CD14-positive monocyte (primary cell): ENCODE measurements around the gene APOA1. TPM values are rescaled to one million over a fixed set of nuclear protein-coding genes. Genes with fewer than 3 reads are reported as not detected.

ENCODE experiments used
- DNase-seq, 3 donors: peaks; one replicate each; pipeline ENCODE4 v3.0.0-alpha.2; 2011 to 2022
- H2AFZ ChIP-seq: 2 replicates; pipeline ENCODE4 v1.6.0; 2012; ENCODE audit warnings: mild to moderate bottlenecking, low read depth, low read length, inconsistent platforms; ENCODE audit not compliant: insufficient read depth, poor library complexity, severe bottlenecking
- H3K27ac ChIP-seq, 2 donors: 1 replicate in 1 of 2; 2 replicates in 1 of 2; pipeline ENCODE4 v1.5.1; 2012 to 2013; ENCODE audit warnings: low read length in 2 of 2, control low read depth in 1 of 2, inconsistent platforms in 1 of 2, low read depth in 1 of 2, mild to moderate bottlenecking in 1 of 2
- H3K27me3 ChIP-seq, 2 donors: one replicate each; pipeline versions ENCODE4 v1.6.0 to v1.6.1; 2011 to 2013; ENCODE audit warnings: low read length in 2 of 2; ENCODE audit not compliant: control insufficient read depth in 2 of 2, insufficient read depth in 2 of 2
- H3K36me3 ChIP-seq, 2 donors: replicated peaks in 1 of 2; 1 replicate in 1 of 2; 2 replicates in 1 of 2; pipeline versions ENCODE4 v1.5.1 to v1.6.1; 2012 to 2013; ENCODE audit warnings: low read length in 2 of 2, control low read depth in 1 of 2, inconsistent platforms in 1 of 2, mild to moderate bottlenecking in 1 of 2; ENCODE audit not compliant: insufficient read depth in 2 of 2, control insufficient read depth in 1 of 2
- H3K4me1 ChIP-seq, 2 donors: 1 replicate in 1 of 2; 2 replicates in 1 of 2; pipeline versions ENCODE4 v1.5.1 to v1.6.1; 2012 to 2013; ENCODE audit warnings: low read length in 2 of 2, control low read depth in 1 of 2, inconsistent platforms in 1 of 2, mild to moderate bottlenecking in 1 of 2, moderate library complexity in 1 of 2; ENCODE audit not compliant: insufficient read depth in 2 of 2, control insufficient read depth in 1 of 2
- H3K4me2 ChIP-seq: replicated peaks from 2 replicates; pipeline ENCODE3; 2012; ENCODE audit warnings: low read length, moderate library complexity, mild to moderate bottlenecking; ENCODE audit not compliant: poor library complexity, severe bottlenecking; ENCODE audit errors: extremely low read depth
- H3K4me3 ChIP-seq, 3 experiments: fragments of 200-600 bp in 1 of 3; sonication (generic) in 1 of 3; replicated peaks in 1 of 3; 1 replicate in 2 of 3; 2 replicates in 1 of 3; pipeline ENCODE4 v1.5.1; 2011 to 2013; ENCODE audit warnings: low read length in 3 of 3, mild to moderate bottlenecking in 3 of 3, control low read depth in 2 of 3, low read depth in 2 of 3, inconsistent platforms in 1 of 3, moderate library complexity in 1 of 3
- H3K79me2 ChIP-seq: 2 replicates; pipeline ENCODE4 v1.6.0; 2012; ENCODE audit warnings: mild to moderate bottlenecking, control low read depth, inconsistent platforms, low read length, moderate library complexity; ENCODE audit not compliant: insufficient read depth
- H3K9ac ChIP-seq: 2 replicates; pipeline ENCODE4 v1.6.0; 2017; ENCODE audit warnings: low read length, mild to moderate bottlenecking; ENCODE audit not compliant: insufficient read depth, poor library complexity, severe bottlenecking
- H3K9me3 ChIP-seq, 2 donors: replicated peaks in 1 of 2; 1 replicate in 1 of 2; 2 replicates in 1 of 2; pipeline versions ENCODE4 v1.5.1 to v1.6.1; 2012 to 2013; ENCODE audit warnings: low read length in 2 of 2, control low read depth in 1 of 2; ENCODE audit not compliant: control insufficient read depth in 1 of 2, insufficient read depth in 1 of 2
- H4K20me1 ChIP-seq: 2 replicates; pipeline ENCODE4 v1.6.0; 2012; ENCODE audit warnings: mild to moderate bottlenecking, low read length, control low read depth, moderate library complexity; ENCODE audit not compliant: insufficient read depth
- H3K27ac Mint-ChIP-seq, 7 donors: one replicate each; pipeline ENCODE4 v1.8.0; 2020; ENCODE audit warnings: mild to moderate bottlenecking in 7 of 7, mixed read lengths in 7 of 7, moderate library complexity in 6 of 7, inconsistent platforms in 2 of 7
- H3K27me3 Mint-ChIP-seq, 3 donors: one replicate each; pipeline ENCODE4 v1.8.0; 2021 to 2022; ENCODE audit warnings: low read depth in 3 of 3, mild to moderate bottlenecking in 3 of 3, mixed read lengths in 3 of 3, moderate library complexity in 3 of 3, inconsistent platforms in 1 of 3
- H3K36me3 Mint-ChIP-seq, 2 donors: one replicate each; pipeline ENCODE4 v1.8.0; 2020; ENCODE audit warnings: mixed read lengths in 2 of 2, inconsistent platforms in 1 of 2, mild to moderate bottlenecking in 1 of 2
- H3K4me1 Mint-ChIP-seq: one replicate; pipeline ENCODE4 v1.8.0; 2020; ENCODE audit warnings: mild to moderate bottlenecking, mixed read lengths
- H3K4me3 Mint-ChIP-seq, 2 donors: one replicate each; pipeline ENCODE4 v1.8.0; 2020; ENCODE audit warnings: mild to moderate bottlenecking in 2 of 2, mixed read lengths in 2 of 2, moderate library complexity in 1 of 2
- H3K9me3 Mint-ChIP-seq, 7 donors: one replicate each; pipeline ENCODE4 v1.8.0; 2020 to 2022; ENCODE audit warnings: mixed read lengths in 7 of 7, mild to moderate bottlenecking in 6 of 7, moderate library complexity in 6 of 7, inconsistent platforms in 2 of 7
- WGBS: methylation state at CpG from one replicate; pipeline ENCODE4 v1.1.5; 2013; ENCODE audit warnings: missing lambda C conversion rate; ENCODE audit not compliant: insufficient coverage; 5-methylcytosine and 5-hydroxymethylcytosine counted together
- intact Hi-C, 2 donors: fragments of 100-400 bp; cut with micrococcal nuclease; formaldehyde crosslinking; loops; one replicate each; pipeline versions ENCODE4 v1.15.0 to v1.15.1; 2023
- polyA plus RNA-seq, 3 donors: library from polyadenylated mRNA; depleted of rRNA in 1 of 3; unstranded in 2 of 3; stranded (reverse) in 1 of 3; fragments of 300-500 nt in 2 of 3; fragments of >200 nt in 1 of 3; fragmentation: Illumina TruSeq in 2 of 3; gene quantifications; 1 replicate in 2 of 3; 2 replicates in 1 of 3; pipeline ENCODE4 v1.2.3, GENCODE V29; 2012 to 2021
- TF ChIP-seq, protein P1 (sequence below): fragments of 200-600 bp; IDR thresholded peaks from one replicate; pipeline ENCODE4 v1.8.0; 2022; ENCODE audit warnings: antibody characterized with exemption, mild to moderate bottlenecking

The APOA1 gene
- polyA plus RNA-seq, 3 donors, result 0.29 TPM; not detected in 2

GRCh38 chr11:116873381-116873780 is 36.0 kb upstream of the APOA1 start:
- no peak overlapping the region for H3K4me3 ChIP-seq
- no peaks in the 10 kb centered on the region for H3K9me3 Mint-ChIP-seq
- no peaks in the 10 kb centered on the region for H3K27me3 ChIP-seq
- TF ChIP-seq, protein P1, sequence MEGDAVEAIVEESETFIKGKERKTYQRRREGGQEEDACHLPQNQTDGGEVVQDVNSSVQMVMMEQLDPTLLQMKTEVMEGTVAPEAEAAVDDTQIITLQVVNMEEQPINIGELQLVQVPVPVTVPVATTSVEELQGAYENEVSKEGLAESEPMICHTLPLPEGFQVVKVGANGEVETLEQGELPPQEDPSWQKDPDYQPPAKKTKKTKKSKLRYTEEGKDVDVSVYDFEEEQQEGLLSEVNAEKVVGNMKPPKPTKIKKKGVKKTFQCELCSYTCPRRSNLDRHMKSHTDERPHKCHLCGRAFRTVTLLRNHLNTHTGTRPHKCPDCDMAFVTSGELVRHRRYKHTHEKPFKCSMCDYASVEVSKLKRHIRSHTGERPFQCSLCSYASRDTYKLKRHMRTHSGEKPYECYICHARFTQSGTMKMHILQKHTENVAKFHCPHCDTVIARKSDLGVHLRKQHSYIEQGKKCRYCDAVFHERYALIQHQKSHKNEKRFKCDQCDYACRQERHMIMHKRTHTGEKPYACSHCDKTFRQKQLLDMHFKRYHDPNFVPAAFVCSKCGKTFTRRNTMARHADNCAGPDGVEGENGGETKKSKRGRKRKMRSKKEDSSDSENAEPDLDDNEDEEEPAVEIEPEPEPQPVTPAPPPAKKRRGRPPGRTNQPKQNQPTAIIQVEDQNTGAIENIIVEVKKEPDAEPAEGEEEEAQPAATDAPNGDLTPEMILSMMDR, result no peak
- H3K9ac ChIP-seq, result no peak overlapping the region
- no peak overlapping the region for H2AFZ ChIP-seq
- no peak overlapping the region for H3K4me2 ChIP-seq
- no peak overlapping the region for H3K27ac Mint-ChIP-seq
- H3K27ac ChIP-seq, result no peak overlapping the region
- WGBS, result 99% methylated on average over 10 of the region's 11 CpGs
- no peaks in the 10 kb centered on the region for H3K9me3 ChIP-seq
- no peak overlapping the region for H3K4me3 Mint-ChIP-seq
- DNase-seq, result no peak
- no peaks in the 10 kb centered on the region for H3K4me1 ChIP-seq
- no peaks in the 10 kb centered on the region for H3K79me2 ChIP-seq
- H3K36me3 ChIP-seq, result peaks cover 92 to 96% of the 10 kb centered on the region in 2 donors
- H3K27me3 Mint-ChIP-seq, result no peaks in the 10 kb centered on the region
- peaks cover 84 to 88% of the 10 kb centered on the region in 2 donors for H3K36me3 Mint-ChIP-seq
- H3K4me1 Mint-ChIP-seq, result peaks cover 8% of the 10 kb centered on the region
- H4K20me1 ChIP-seq, result peaks cover 48% of the 10 kb centered on the region
- intact Hi-C loops, result loop anchor here in 1 of 2 donors (10.0 kb wide), 1 partner anchor 351 kb away; no protein-coding TSS in a partner anchor

GRCh38 chr11:116871248-116871647 is 33.8 kb upstream of the APOA1 start:
- TF ChIP-seq, protein P1, result no peak
- no peaks in the 10 kb centered on the region for H3K79me2 ChIP-seq
- peaks cover 36% of the 10 kb centered on the region for H4K20me1 ChIP-seq
- peaks cover 8% of the 10 kb centered on the region for H3K4me1 Mint-ChIP-seq
- no peak for DNase-seq
- no peaks in the 10 kb centered on the region for H3K27me3 Mint-ChIP-seq
- H3K9ac ChIP-seq, result no peak overlapping the region
- H3K27me3 ChIP-seq, result no peaks in the 10 kb centered on the region
- peaks cover 92 to 97% of the 10 kb centered on the region in 2 donors for H3K36me3 Mint-ChIP-seq
- no peak overlapping the region for H3K4me3 ChIP-seq
- WGBS, result 41% methylated on average over 2 of the region's 3 CpGs
- H3K27ac Mint-ChIP-seq, result peak overlapping the region in 6 of 7 donors; percentile 25 to 62 (median 34)
- peaks cover 98 to 100% of the 10 kb centered on the region in 2 donors for H3K36me3 ChIP-seq
- no peaks in the 10 kb centered on the region for H3K4me1 ChIP-seq
- H2AFZ ChIP-seq, result no peak overlapping the region
- H3K4me3 Mint-ChIP-seq, result no peak overlapping the region
- peak overlapping the region in 1 of 2 donors; percentile 55 for H3K27ac ChIP-seq
- intact Hi-C loops, result loop anchor here in 1 of 2 donors (10.0 kb wide), 1 partner anchor 354 kb away; no protein-coding TSS in a partner anchor
- H3K9me3 ChIP-seq, result no peaks in the 10 kb centered on the region
- H3K4me2 ChIP-seq, result no peak overlapping the region
- no peaks in the 10 kb centered on the region for H3K9me3 Mint-ChIP-seq
